ENCODE measurements around the gene KLC1.

KLC1 gene

GRCh38 chr14:103690332-103690731, 61.3 kb downstream of the KLC1 start:
- no peak for TF ChIP-seq REST (IDR thresholded peaks at IDR 0.05; ENCODE audit: insufficient read depth in 1 of 2, low read depth in 2 of 2, low read length in 2 of 2)
- TF ChIP-seq POLR2AphosphoS5 (IDR thresholded peaks at IDR 0.05; ENCODE audit: low read depth, low read length) = no peak
- no peak for TF ChIP-seq SIN3A (IDR thresholded peaks at IDR 0.05; ENCODE audit: borderline replicate concordance, insufficient read depth, low read length)
- TF ChIP-seq TAF1 (IDR thresholded peaks at IDR 0.05; ENCODE audit: borderline replicate concordance, insufficient read depth, low read length) = no peak
- TF ChIP-seq FOXP2 (optimal IDR thresholded peaks at IDR 0.05; ENCODE audit: borderline replicate concordance, extremely low read depth, extremely low read length, insufficient read depth) = no peak

GRCh38 chr14:103692159-103692558, 63.1 kb downstream of the KLC1 start:
- TF ChIP-seq POLR2AphosphoS5 (IDR thresholded peaks at IDR 0.05; ENCODE audit: low read depth, low read length) = no peak

GRCh38 chr14:103692871-103693270, 63.9 kb downstream of the KLC1 start:
- TF ChIP-seq TAF1 (IDR thresholded peaks at IDR 0.05; ENCODE audit: borderline replicate concordance, insufficient read depth, low read length) (no peak), SIN3A (IDR thresholded peaks at IDR 0.05; ENCODE audit: borderline replicate concordance, insufficient read depth, low read length) (no peak), FOXP2 (optimal IDR thresholded peaks at IDR 0.05; ENCODE audit: borderline replicate concordance, extremely low read depth, extremely low read length, insufficient read depth) (no peak), POLR2AphosphoS5 (IDR thresholded peaks at IDR 0.05; ENCODE audit: low read depth, low read length) (no peak), REST (IDR thresholded peaks at IDR 0.05; ENCODE audit: insufficient read depth in 1 of 2, low read depth in 2 of 2, low read length in 2 of 2) (no peak)

GRCh38 chr14:103693515-103693914, 64.5 kb downstream of the KLC1 start:
- TF ChIP-seq POLR2AphosphoS5 (IDR thresholded peaks at IDR 0.05; ENCODE audit: low read depth, low read length) (no peak), FOXP2 (optimal IDR thresholded peaks at IDR 0.05; ENCODE audit: borderline replicate concordance, extremely low read depth, extremely low read length, insufficient read depth) (no peak), TAF1 (IDR thresholded peaks at IDR 0.05; ENCODE audit: borderline replicate concordance, insufficient read depth, low read length) (no peak), REST (IDR thresholded peaks at IDR 0.05; ENCODE audit: insufficient read depth in 1 of 2, low read depth in 2 of 2, low read length in 2 of 2) (no peak), SIN3A (IDR thresholded peaks at IDR 0.05; ENCODE audit: borderline replicate concordance, insufficient read depth, low read length) (no peak)

GRCh38 chr14:103694572-103695026, 65.6 kb downstream of the KLC1 start:
- TF ChIP-seq REST (IDR thresholded peaks at IDR 0.05; ENCODE audit: insufficient read depth in 1 of 2, low read depth in 2 of 2, low read length in 2 of 2) = no peak
- TF ChIP-seq TAF1 (IDR thresholded peaks at IDR 0.05; ENCODE audit: borderline replicate concordance, insufficient read depth, low read length) = no peak
- TF ChIP-seq SIN3A (IDR thresholded peaks at IDR 0.05; ENCODE audit: borderline replicate concordance, insufficient read depth, low read length) = no peak
- TF ChIP-seq POLR2AphosphoS5 (IDR thresholded peaks at IDR 0.05; ENCODE audit: low read depth, low read length) = no peak
- TF ChIP-seq FOXP2 (optimal IDR thresholded peaks at IDR 0.05; ENCODE audit: borderline replicate concordance, extremely low read depth, extremely low read length, insufficient read depth) = no peak
